ENCODE data around the gene HDAC4.

HDAC4 gene

GRCh38 chr2:239137898-239138283 lies 262.9 kb downstream of the HDAC4 start:
- Histone ChIP-seq H3K27ac (no peak overlapping the region), H3K27me3 (no peaks in the 10 kb centered on the region), H3K4me1 (ENCODE audit: control insufficient read depth in 1 of 2, insufficient read depth in 1 of 2, low read depth in 1 of 2, low read length in 1 of 2) (no peaks in the 10 kb centered on the region), H3K36me3 (peaks cover 100% of the 10 kb centered on the region), H3K9me3 (no peaks in the 10 kb centered on the region), H3K4me3 (ENCODE audit: low read depth in 1 of 2, low read length in 1 of 2) (no peak overlapping the region)
- TF ChIP-seq CTCF (IDR thresholded peaks at IDR 0.05): no peak

- Histone ChIP-seq H3K27me3 (no peaks in the 10 kb centered on the region), H3K9me3 (no peaks in the 10 kb centered on the region), H3K36me3 (peaks cover 100% of the 10 kb centered on the region), H3K4me1 (ENCODE audit: control insufficient read depth in 1 of 2, insufficient read depth in 1 of 2, low read depth in 1 of 2, low read length in 1 of 2) (no peaks in the 10 kb centered on the region), H3K4me3 (ENCODE audit: low read depth in 1 of 2, low read length in 1 of 2) (no peak overlapping the region), H3K27ac (no peak overlapping the region)
- no peak for TF ChIP-seq CTCF (IDR thresholded peaks at IDR 0.05)
These were observed 263.5 kb downstream of the HDAC4 start for GRCh38 chr2:239137165-239137897.

- Histone ChIP-seq H3K4me3 (ENCODE audit: low read depth in 1 of 2, low read length in 1 of 2) (no peak overlapping the region), H3K36me3 (peaks cover 100% of the 10 kb centered on the region), H3K9me3 (no peaks in the 10 kb centered on the region), H3K27ac (no peak overlapping the region), H3K27me3 (no peaks in the 10 kb centered on the region), H3K4me1 (ENCODE audit: control insufficient read depth in 1 of 2, insufficient read depth in 1 of 2, low read depth in 1 of 2, low read length in 1 of 2) (no peaks in the 10 kb centered on the region)
- TF ChIP-seq CTCF (IDR thresholded peaks at IDR 0.05): no peak
These were observed 264.1 kb downstream of the HDAC4 start for GRCh38 chr2:239136762-239137161.

GRCh38 chr2:239136203-239136602 lies 264.6 kb downstream of the HDAC4 start:
- TF ChIP-seq CTCF (IDR thresholded peaks at IDR 0.05): no peak

GRCh38 chr2:239135531-239135930 lies 265.3 kb downstream of the HDAC4 start:
- peaks cover 100% of the 10 kb centered on the region for H3K36me3 ChIP-seq

More at GRCh38 chr2:239136203-239136602, 264.6 kb downstream of the HDAC4 start:
- no peaks in the 10 kb centered on the region for H3K4me1 ChIP-seq (ENCODE audit: control insufficient read depth in 1 of 2, insufficient read depth in 1 of 2, low read depth in 1 of 2, low read length in 1 of 2)
- H3K27me3 ChIP-seq: no peaks in the 10 kb centered on the region
- no peak overlapping the region for H3K4me3 ChIP-seq (ENCODE audit: low read depth in 1 of 2, low read length in 1 of 2)
- H3K9me3 ChIP-seq: no peaks in the 10 kb centered on the region
- H3K36me3 ChIP-seq: peaks cover 100% of the 10 kb centered on the region
- no peak overlapping the region for H3K27ac ChIP-seq

More at GRCh38 chr2:239135531-239135930, 265.3 kb downstream of the HDAC4 start:
- Histone ChIP-seq H3K9me3 (no peaks in the 10 kb centered on the region), H3K27me3 (no peaks in the 10 kb centered on the region), H3K4me3 (ENCODE audit: low read depth in 1 of 2, low read length in 1 of 2) (no peak overlapping the region), H3K27ac (no peak overlapping the region), H3K4me1 (ENCODE audit: control insufficient read depth in 1 of 2, insufficient read depth in 1 of 2, low read depth in 1 of 2, low read length in 1 of 2) (no peaks in the 10 kb centered on the region)
- TF ChIP-seq CTCF (IDR thresholded peaks at IDR 0.05): no peak
